ENCODE measurements around the gene TRIM27. TPM values are rescaled to one million over a fixed set of nuclear protein-coding genes. Genes with fewer than 3 reads are reported as not detected.
"Not testable (repeated sequence)": the region's sequence is repeated elsewhere in the genome, so short reads cannot be mapped to it uniquely, and the experiment has no call there.

Gene TRIM27
- total RNA-seq, 2 experiments from 2014 or later = 58.3 to 60.1 TPM

DNA sequence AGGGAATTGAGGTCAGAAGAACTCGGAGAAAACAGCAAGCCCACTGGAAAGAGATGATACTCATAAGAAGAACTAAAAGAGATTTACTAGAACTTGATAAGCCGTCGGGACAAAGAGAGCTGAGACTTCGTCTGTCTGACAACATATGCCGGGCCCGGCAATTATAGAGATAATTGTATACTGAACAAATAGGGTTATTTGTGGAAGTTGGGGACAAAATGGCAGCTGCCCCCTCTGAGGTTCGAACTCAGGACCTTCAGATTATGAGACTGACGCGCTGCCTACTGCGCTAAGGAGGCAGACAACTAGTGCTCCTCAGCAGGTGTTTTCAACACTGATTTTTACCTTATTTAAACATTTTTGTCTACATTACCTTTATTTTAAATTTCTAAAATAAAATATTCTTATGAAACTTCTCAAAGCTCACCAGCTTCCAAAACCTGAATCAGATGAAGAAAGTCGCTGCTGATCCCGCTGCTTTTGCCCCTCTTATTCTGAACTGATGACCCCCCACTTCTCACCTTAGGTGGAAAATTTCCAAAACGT lies 29.3 kb upstream of the TRIM27 start:
- Mint-ChIP-seq H3K4me1 (ENCODE audit: low read depth) (peaks cover 29% of the 10 kb centered on the region), H3K27ac (peak overlapping the region; percentile 28), H3K27me3 (ENCODE audit: low read depth) (peaks cover 6% of the 10 kb centered on the region), H3K9me3 (ENCODE audit: insufficient read depth) (no peaks in the 10 kb centered on the region), H3K36me3 (ENCODE audit: low read depth) (peaks cover 2% of the 10 kb centered on the region), H3K4me3 (peak overlapping the region; percentile 78)
- CTCF ChIA-PET = interaction anchor here (1.5 to 2.0 kb wide), 2 partner anchors 63 to 116 kb away, joined by 4 to 7 read pairs; no protein-coding TSS in a partner anchor
- ATAC-seq (peak; percentile 87), DNase-seq (peak; percentile 73)
- POLR2A ChIA-PET = interaction anchor here (1.6 kb wide), 1 partner anchor 30 kb away, joined by 4 read pairs; no protein-coding TSS in a partner anchor

DNA sequence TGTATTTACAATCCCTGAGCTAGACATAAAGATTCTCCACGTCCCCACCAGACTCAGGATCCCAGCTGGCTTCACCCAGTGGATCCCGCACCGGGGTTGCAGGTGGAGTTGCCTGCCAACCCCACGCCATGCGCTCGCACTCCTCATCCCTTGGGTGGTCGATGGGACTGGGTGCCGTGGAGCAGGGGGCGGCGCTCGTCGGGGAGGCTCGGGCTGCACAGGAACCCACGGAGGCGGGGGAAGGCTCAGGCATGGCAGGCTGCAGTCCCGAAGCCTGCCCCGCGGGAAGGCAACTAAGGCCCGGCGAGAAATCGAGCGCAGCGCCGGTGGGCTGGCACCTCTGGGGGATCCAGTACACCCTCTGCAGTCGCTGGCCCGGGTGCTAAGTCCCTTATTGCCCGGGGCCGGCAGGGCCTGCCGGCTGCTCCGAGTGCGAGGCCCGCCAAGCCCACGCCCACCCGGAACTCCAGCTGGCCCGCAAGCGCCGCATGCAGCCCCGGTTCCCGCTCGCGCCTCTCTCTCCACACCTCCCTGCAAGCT lies 25.9 kb upstream of the TRIM27 start:
- H3K9me3 Mint-ChIP-seq (ENCODE audit: insufficient read depth); H3K36me3 Mint-ChIP-seq (ENCODE audit: low read depth); POLR2A ChIA-PET; H3K4me3 Mint-ChIP-seq; ATAC-seq; DNase-seq; H3K27me3 Mint-ChIP-seq (ENCODE audit: low read depth); H3K27ac Mint-ChIP-seq: not testable (repeated sequence)
- peaks cover 25% of the 10 kb centered on the region for H3K4me1 Mint-ChIP-seq (ENCODE audit: low read depth)
- CTCF ChIA-PET = interaction anchor here (0.6 to 1.6 kb wide), 3 partner anchors 67 to 442 kb away, joined by 3 to 4 read pairs (median 3); no protein-coding TSS in a partner anchor

DNA sequence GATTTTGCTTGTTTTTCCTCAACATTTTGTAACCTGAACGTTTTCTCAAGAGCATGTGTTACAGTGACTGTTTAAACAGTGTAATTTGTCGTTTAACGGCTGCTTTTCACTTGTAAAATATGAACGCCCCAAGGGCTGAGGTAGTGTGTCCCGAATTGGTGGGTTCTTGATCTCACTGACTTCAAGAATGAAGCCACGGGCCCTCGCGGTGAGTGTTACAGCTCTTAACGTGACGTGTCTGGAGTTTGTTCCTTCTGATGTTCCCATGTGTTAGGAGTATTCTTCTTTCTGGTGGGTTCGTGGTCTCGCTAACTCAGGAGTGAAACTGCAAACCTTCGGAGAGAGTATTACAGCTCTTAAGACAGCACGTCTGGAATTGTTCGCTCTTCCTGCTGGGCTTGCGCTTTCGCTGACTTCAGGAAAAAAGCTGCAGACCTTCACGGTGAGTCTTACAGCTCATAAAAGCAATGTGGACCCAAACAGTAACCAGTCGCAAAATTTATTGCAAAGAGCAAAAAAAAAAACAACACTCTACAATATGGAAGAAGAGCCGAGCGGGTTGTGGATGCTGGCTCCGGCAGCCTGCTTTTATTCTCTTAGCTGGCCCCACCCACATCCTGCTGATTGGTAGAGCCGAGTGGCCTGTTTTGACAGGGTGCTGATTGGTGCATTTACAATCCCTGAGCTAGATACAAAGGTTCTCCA lies 25.1 kb upstream of the TRIM27 start:
- H3K27me3 Mint-ChIP-seq (ENCODE audit: low read depth) = no peaks in the 10 kb centered on the region
- no peaks in the 10 kb centered on the region for H3K9me3 Mint-ChIP-seq (ENCODE audit: insufficient read depth)
- ChIA-PET POLR2A (interaction anchor here (0.5 kb wide), 1 partner anchor 54 kb away, joined by 3 read pairs; no protein-coding TSS in a partner anchor), CTCF (interaction anchor here (1.4 kb wide), 1 partner anchor 67 kb away, joined by 4 read pairs; no protein-coding TSS in a partner anchor)
- H3K36me3 Mint-ChIP-seq (ENCODE audit: low read depth) = no peaks in the 10 kb centered on the region
- no peak for DNase-seq
- no peak for ATAC-seq
- no peak overlapping the region for H3K27ac Mint-ChIP-seq
- no peak overlapping the region for H3K4me3 Mint-ChIP-seq
- H3K4me1 Mint-ChIP-seq (ENCODE audit: low read depth) = peaks cover 27% of the 10 kb centered on the region

DNA sequence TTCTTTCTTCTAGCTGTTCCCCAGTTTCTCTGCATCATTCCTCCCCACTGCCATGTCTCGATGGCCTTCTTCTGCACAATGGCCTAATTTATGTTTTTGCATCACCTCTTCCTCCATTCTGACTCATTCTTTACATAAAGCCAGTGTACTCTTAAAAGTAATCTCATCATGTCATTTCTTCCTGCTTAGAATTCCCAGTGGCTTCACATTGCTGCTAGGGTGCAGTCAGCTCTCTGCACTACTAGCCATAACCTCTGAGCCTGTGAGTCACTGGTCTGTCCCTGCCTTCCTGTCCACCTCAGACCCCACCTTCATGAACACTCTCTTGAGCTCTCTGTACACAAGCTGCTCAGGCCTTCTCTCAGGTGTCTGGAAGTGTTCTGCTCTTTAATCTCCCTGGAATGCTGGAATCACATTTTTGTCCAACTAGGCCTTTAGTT lies 24.1 kb upstream of the TRIM27 start:
- no peak for ATAC-seq

DNA sequence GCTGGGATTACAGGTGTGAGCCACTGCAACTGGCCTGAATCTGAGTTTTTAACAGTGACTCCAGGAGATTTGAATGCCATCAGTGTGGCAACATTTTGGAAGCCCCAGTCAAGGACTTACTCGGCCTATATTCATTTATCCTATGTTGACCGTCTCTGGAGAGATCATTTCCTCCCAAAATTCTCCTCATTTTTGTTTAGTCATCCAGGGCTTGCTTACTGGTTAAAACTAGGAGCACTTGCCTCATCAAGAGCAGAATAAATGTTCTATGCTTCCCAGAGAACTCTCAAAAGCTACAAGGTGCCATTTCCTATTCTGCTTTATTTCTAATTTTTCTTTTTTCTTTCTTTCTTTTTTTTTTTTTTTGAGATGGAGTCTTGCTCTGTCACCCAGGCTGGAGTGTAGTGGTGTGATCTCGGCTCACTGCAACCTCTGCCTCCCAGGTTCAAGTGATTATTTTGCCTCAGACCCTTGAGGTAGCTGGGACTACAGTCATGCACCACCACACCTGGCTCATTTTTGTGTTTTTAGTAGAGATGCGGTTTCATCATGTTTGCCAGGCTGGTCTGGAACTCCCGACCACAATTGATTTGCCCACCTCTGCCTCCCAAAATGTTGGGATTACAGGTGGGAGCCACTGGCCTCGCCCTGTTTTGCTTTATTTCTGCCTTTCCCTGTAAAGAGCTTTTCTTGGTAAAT lies 23.4 kb upstream of the TRIM27 start:
- ATAC-seq = no peak
- Mint-ChIP-seq H3K27ac (no peak overlapping the region), H3K4me1 (ENCODE audit: low read depth) (peaks cover 29% of the 10 kb centered on the region), H3K36me3 (ENCODE audit: low read depth) (no peaks in the 10 kb centered on the region), H3K9me3 (ENCODE audit: insufficient read depth) (no peaks in the 10 kb centered on the region), H3K4me3 (no peak overlapping the region), H3K27me3 (ENCODE audit: low read depth) (no peaks in the 10 kb centered on the region)
- DNase-seq = no peak
- ChIA-PET CTCF (interaction anchor here (0.7 to 1.0 kb wide), 2 partner anchors 73 to 109 kb away, joined by 3 to 4 read pairs; no protein-coding TSS in a partner anchor), POLR2A (interaction anchor here (0.5 kb wide), 1 partner anchor 237 kb away, joined by 3 read pairs; no protein-coding TSS in a partner anchor)

More for the DNA sequence above, 24.1 kb upstream of the TRIM27 start:
- ChIA-PET POLR2A (interaction anchor here (0.5 kb wide), 1 partner anchor 237 kb away, joined by 3 read pairs; no protein-coding TSS in a partner anchor), CTCF (interaction anchor here (1.0 kb wide), 1 partner anchor 110 kb away, joined by 4 read pairs; no protein-coding TSS in a partner anchor)
- Mint-ChIP-seq H3K9me3 (ENCODE audit: insufficient read depth) (no peaks in the 10 kb centered on the region), H3K27ac (no peak overlapping the region), H3K36me3 (ENCODE audit: low read depth) (no peaks in the 10 kb centered on the region), H3K27me3 (ENCODE audit: low read depth) (no peaks in the 10 kb centered on the region), H3K4me1 (ENCODE audit: low read depth) (peaks cover 30% of the 10 kb centered on the region), H3K4me3 (no peak overlapping the region)
- no peak for DNase-seq

DNA sequence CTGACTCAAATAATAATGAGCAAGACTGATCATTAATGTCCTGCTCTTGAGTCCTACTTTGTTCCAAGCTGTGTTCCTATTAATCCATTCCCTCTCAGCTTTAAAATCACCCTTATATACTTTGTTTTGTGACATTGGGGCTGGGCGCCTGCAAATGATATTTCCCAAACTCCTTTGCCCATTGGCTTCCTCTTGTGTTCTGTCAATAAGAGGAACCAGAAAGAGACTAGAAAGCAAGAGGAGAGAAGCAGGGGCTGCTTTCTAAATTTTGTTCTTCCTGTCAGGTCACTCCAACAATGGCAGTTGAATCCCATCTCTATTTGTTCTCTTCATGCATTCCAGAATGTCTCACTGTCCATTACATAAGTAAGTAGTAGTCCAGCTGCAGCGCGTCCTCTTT lies 21.6 kb upstream of the TRIM27 start:
- Mint-ChIP-seq H3K4me3 (no peak overlapping the region), H3K9me3 (ENCODE audit: insufficient read depth) (no peaks in the 10 kb centered on the region), H3K4me1 (ENCODE audit: low read depth) (peaks cover 35% of the 10 kb centered on the region), H3K27me3 (ENCODE audit: low read depth) (no peaks in the 10 kb centered on the region), H3K27ac (no peak overlapping the region), H3K36me3 (ENCODE audit: low read depth) (no peaks in the 10 kb centered on the region)
- ChIA-PET CTCF (interaction anchor here (1.1 to 1.7 kb wide), 2 partner anchors 9 to 35 kb away, joined by 3 to 4 read pairs; no protein-coding TSS in a partner anchor), POLR2A (interaction anchor here (1.5 kb wide), 1 partner anchor 80 kb away, joined by 6 read pairs; no protein-coding TSS in a partner anchor)
- DNase-seq = no peak
- no peak for ATAC-seq

DNA sequence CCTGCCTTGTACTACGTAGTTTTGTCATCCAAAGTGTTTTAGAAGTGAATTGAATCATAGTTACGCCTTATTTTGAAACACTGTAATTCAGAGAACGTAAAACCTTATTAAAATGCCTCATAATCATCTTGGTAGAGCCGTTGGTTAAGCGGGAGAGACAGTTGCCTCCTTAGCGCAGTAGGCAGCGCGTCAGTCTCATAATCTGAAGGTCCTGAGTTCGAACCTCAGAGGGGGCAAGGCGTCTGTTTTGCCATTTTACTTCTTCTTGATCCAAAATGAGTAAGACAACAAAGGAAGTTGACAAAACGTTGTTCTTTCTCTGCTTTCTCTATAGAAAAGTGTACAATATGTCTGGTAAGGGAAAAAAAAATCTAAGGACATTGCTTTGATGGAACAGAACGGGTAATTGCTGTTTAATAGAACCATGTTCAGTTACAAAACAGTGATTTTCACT lies 20.7 kb upstream of the TRIM27 start:
- ChIA-PET POLR2A (interaction anchor here (1.5 kb wide), 1 partner anchor 79 kb away, joined by 6 read pairs; no protein-coding TSS in a partner anchor), CTCF (interaction anchor here (1.7 kb wide), 1 partner anchor 8 kb away, joined by 4 read pairs; no protein-coding TSS in a partner anchor)
- H3K4me1 Mint-ChIP-seq (ENCODE audit: low read depth) = peaks cover 42% of the 10 kb centered on the region
- ATAC-seq = peak; percentile 11
- no peaks in the 10 kb centered on the region for H3K36me3 Mint-ChIP-seq (ENCODE audit: low read depth)
- DNase-seq = peak; percentile 82
- no peaks in the 10 kb centered on the region for H3K27me3 Mint-ChIP-seq (ENCODE audit: low read depth)
- H3K9me3 Mint-ChIP-seq (ENCODE audit: insufficient read depth) = no peaks in the 10 kb centered on the region
- peak overlapping the region; percentile 85 for H3K27ac Mint-ChIP-seq
- peak overlapping the region; percentile 78 for H3K4me3 Mint-ChIP-seq

DNA sequence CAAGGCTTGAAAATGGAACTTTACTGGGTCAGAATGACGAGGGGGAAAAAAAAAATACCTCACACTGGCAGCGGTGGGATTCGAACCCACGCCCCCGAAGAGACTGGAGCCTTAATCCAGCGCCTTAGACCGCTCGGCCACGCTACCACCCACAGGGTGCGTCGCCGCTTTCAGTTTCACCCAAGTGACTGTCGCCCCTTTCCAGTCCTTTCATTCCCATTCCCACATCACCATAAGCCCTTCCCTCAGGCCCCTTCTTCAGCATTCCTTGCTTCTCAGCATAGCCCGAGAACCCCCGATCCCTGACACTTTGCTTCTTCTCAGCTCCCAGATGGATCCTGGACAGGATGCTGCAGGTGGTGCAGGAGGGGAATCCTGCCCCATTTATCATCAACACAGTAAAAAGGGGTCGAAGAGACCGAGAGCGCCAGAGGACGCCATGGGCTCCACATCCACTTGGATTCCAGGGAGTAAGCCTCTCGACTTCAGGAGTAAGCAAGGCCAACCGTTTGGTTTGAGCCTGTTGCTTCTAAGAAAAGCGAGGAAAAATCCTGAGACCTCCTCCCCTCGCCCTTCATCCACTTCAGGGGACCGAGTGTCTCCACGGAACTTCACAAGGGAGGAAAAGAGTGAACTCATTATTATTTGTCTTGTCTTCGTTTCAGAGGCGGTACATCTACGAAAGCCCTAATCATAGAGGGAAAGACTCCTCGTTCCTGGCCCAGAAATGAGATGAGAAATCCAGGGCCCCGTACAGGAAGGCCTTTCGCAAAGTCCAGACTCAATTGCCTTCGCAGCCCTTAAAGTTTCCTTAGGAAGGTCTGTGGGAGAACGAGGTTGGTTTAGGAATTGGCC lies 20.0 kb upstream of the TRIM27 start:
- peak; percentile 79 for DNase-seq
- H3K27ac Mint-ChIP-seq = peak overlapping the region; percentile 85
- no peaks in the 10 kb centered on the region for H3K9me3 Mint-ChIP-seq (ENCODE audit: insufficient read depth)
- no peaks in the 10 kb centered on the region for H3K36me3 Mint-ChIP-seq (ENCODE audit: low read depth)
- H3K27me3 Mint-ChIP-seq (ENCODE audit: low read depth) = no peaks in the 10 kb centered on the region
- H3K4me1 Mint-ChIP-seq (ENCODE audit: low read depth) = peaks cover 42% of the 10 kb centered on the region
- ChIA-PET CTCF (interaction anchor here (2.2 kb wide), 1 partner anchor 73 kb away, joined by 6 read pairs; no protein-coding TSS in a partner anchor), POLR2A (no interaction called here)
- H3K4me3 Mint-ChIP-seq = peak overlapping the region; percentile 78
- ATAC-seq = no peak

DNA sequence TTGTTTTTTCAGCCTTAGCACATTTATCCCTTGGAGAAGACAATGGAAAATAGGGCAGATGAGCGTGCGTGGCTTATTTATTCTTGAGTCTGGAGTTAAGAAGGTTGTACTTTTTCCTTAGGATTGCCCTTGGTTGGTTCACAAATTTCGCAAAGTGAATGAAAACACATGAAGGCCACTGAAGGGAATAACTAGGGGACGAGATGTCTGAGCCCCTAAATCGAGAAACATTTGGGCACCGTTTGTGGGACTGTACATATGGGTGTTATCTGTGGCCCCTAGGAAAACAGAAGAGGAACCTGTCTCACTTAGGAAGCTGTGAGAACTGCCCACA lies 19.4 kb upstream of the TRIM27 start:
- Mint-ChIP-seq H3K27ac (no peak overlapping the region), H3K9me3 (ENCODE audit: insufficient read depth) (no peaks in the 10 kb centered on the region), H3K4me3 (peak overlapping the region; percentile 78), H3K36me3 (ENCODE audit: low read depth) (no peaks in the 10 kb centered on the region), H3K4me1 (ENCODE audit: low read depth) (peaks cover 42% of the 10 kb centered on the region), H3K27me3 (ENCODE audit: low read depth) (no peaks in the 10 kb centered on the region)
- CTCF ChIA-PET = interaction anchor here (2.2 kb wide), 1 partner anchor 73 kb away, joined by 6 read pairs; no protein-coding TSS in a partner anchor
- no peak for ATAC-seq
- DNase-seq = no peak
- POLR2A ChIA-PET = no interaction called here

DNA sequence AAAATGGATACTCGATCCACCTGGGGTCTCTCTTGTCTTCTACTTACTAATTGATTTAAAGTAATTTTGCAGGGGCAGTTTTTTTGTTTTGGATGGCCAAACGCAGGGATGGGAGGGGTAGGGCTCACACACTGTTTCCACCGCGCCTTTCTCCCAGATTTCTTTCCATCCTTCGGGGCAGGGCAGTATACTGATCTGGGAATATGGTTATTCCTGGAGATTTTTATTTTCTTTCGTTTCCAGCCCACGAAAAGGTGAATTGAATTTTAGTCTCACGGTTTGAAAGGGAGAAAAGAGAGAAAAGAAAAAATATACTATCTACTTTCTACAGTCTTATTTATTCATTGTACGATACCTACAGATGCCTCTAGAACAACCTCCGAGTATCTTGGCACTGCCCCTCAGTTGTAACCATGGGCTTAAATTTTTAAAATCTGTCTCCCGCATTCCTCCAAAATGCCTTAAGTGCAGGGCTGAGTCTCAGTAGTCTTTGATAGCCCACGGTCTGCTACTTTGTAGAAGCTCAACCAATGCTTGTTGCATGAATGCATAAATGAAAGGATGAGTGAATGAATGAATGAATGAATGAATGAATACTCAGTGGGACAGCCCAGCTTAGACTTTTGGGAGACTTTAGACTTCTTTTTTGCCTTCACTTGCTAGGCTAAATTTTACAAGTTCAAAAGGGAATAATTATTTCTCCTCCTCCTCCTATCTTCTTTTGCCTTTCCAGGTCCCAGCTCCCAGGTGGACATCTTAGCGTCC lies 18.1 kb upstream of the TRIM27 start:
- peak overlapping the region; percentile 94 for H3K27ac Mint-ChIP-seq
- POLR2A ChIA-PET = interaction anchor here (1.2 to 4.9 kb wide), 4 partner anchors 14 to 76 kb away, joined by 3 to 45 read pairs (median 6); partner anchors contain the start of gene TRIM27
- ATAC-seq (no peak), DNase-seq (peak; percentile 21)
- no peaks in the 10 kb centered on the region for H3K36me3 Mint-ChIP-seq (ENCODE audit: low read depth)
- peaks cover 46% of the 10 kb centered on the region for H3K4me1 Mint-ChIP-seq (ENCODE audit: low read depth)
- H3K9me3 Mint-ChIP-seq (ENCODE audit: insufficient read depth) = no peaks in the 10 kb centered on the region
- no peaks in the 10 kb centered on the region for H3K27me3 Mint-ChIP-seq (ENCODE audit: low read depth)
- H3K4me3 Mint-ChIP-seq = peak overlapping the region; percentile 80
- CTCF ChIA-PET = interaction anchor here (1.2 to 3.1 kb wide), 9 partner anchors 18 to 104 kb away, joined by 3 to 21 read pairs (median 8); partner anchors contain the start of gene TRIM27

Measured in activated CD8-positive, alpha-beta T cell treated with anti-CD3 and anti-CD28 coated beads, Interleukin-2, amount 10 ng/mL, durations not matched to agents 7 days and 5 days (primary cell).